Measurements from ENCODE around the gene ATP8A2.

Gene ATP8A2

GRCh38 chr13:25657157-25657556 lies 285.4 kb downstream of the ATP8A2 start:
- no peak for DNase-seq (ENCODE audit: extremely low read depth, low read depth)
- no peak for TF ChIP-seq CTCF (IDR thresholded peaks at IDR 0.05; ENCODE audit: low read depth, low read length, missing control alignments)
- no peak overlapping the region for H3K4me3 ChIP-seq (replicated peaks; ENCODE audit: low read depth, low read length)

- no peak for TF ChIP-seq CTCF (IDR thresholded peaks at IDR 0.05; ENCODE audit: low read depth, low read length, missing control alignments)
- no peak for DNase-seq (ENCODE audit: extremely low read depth, low read depth)
- no peak overlapping the region for H3K4me3 ChIP-seq (replicated peaks; ENCODE audit: low read depth, low read length)
Measured at GRCh38 chr13:25659091-25659795, 287.5 kb downstream of the ATP8A2 start.

- no peak overlapping the region for H3K4me3 ChIP-seq (replicated peaks; ENCODE audit: low read depth, low read length)
- TF ChIP-seq CTCF (IDR thresholded peaks at IDR 0.05; ENCODE audit: low read depth, low read length, missing control alignments) = no peak
- no peak for DNase-seq (ENCODE audit: extremely low read depth, low read depth)
Measured at GRCh38 chr13:25660996-25661395, 289.2 kb downstream of the ATP8A2 start.

- no peak for DNase-seq (ENCODE audit: extremely low read depth, low read depth)
- no peak for TF ChIP-seq CTCF (IDR thresholded peaks at IDR 0.05; ENCODE audit: low read depth, low read length, missing control alignments)
- H3K4me3 ChIP-seq (replicated peaks; ENCODE audit: low read depth, low read length) = no peak overlapping the region
Measured at GRCh38 chr13:25662516-25662915, 290.7 kb downstream of the ATP8A2 start.

- no peak for DNase-seq (ENCODE audit: extremely low read depth, low read depth)
- no peak for TF ChIP-seq CTCF (IDR thresholded peaks at IDR 0.05; ENCODE audit: low read depth, low read length, missing control alignments)
- H3K4me3 ChIP-seq (replicated peaks; ENCODE audit: low read depth, low read length) = no peak overlapping the region
Measured at GRCh38 chr13:25668345-25668744, 296.6 kb downstream of the ATP8A2 start.

- DNase-seq (ENCODE audit: extremely low read depth, low read depth) = no peak
- TF ChIP-seq CTCF (IDR thresholded peaks at IDR 0.05; ENCODE audit: low read depth, low read length, missing control alignments) = no peak
- no peak overlapping the region for H3K4me3 ChIP-seq (replicated peaks; ENCODE audit: low read depth, low read length)
Measured at GRCh38 chr13:25673711-25674110, 301.9 kb downstream of the ATP8A2 start.

- H3K4me3 ChIP-seq (replicated peaks; ENCODE audit: low read depth, low read length) = no peak overlapping the region
- TF ChIP-seq CTCF (IDR thresholded peaks at IDR 0.05; ENCODE audit: low read depth, low read length, missing control alignments) = no peak
- DNase-seq (ENCODE audit: extremely low read depth, low read depth) = no peak
Measured at GRCh38 chr13:25674371-25674770, 302.6 kb downstream of the ATP8A2 start.

Measured in HFF-Myc (cell line).